Fibroblast of pulmonary artery (primary cell): ENCODE data around the gene SLC26A4.

Source experiments
- DNase-seq: peaks from one replicate; pipeline ENCODE4 v3.0.0-alpha.2; 2010; ENCODE audit warnings: low read depth
- H3K4me3 ChIP-seq: replicated peaks from 2 replicates; pipeline ENCODE4 v1.5.1; 2011; ENCODE audit warnings: low read depth, mild to moderate bottlenecking, control low read depth, low read length, moderate library complexity
- TF ChIP-seq, protein P1 (sequence below): IDR thresholded peaks from 2 replicates; pipeline ENCODE4 v1.5.1; 2011; ENCODE audit warnings: mild to moderate bottlenecking, control low read depth, low read length, inconsistent platforms; ENCODE audit errors: missing control alignments

Gene SLC26A4

DNA sequence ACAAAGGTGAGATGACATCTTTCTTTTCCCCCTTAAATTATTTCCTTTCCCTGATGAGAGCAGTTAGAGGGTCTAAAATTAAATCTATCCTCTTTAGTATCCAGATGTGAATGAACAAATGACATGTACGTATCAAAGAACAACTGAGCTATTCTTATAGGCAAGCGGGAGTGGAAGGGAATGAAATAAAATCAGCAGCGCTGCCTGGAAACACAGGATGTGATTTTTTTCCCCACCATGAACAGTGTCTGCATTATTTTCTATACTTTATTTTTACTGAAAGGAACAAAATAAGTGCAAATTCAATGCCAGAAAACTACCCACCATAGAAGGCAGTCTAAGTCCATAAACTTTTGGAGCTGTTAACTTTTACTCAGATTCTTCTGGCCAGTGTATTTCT, 40.6 kb downstream of the SLC26A4 start:
- H3K4me3 ChIP-seq, result no peak overlapping the region
- DNase-seq, result no peak
- TF ChIP-seq, protein P1, sequence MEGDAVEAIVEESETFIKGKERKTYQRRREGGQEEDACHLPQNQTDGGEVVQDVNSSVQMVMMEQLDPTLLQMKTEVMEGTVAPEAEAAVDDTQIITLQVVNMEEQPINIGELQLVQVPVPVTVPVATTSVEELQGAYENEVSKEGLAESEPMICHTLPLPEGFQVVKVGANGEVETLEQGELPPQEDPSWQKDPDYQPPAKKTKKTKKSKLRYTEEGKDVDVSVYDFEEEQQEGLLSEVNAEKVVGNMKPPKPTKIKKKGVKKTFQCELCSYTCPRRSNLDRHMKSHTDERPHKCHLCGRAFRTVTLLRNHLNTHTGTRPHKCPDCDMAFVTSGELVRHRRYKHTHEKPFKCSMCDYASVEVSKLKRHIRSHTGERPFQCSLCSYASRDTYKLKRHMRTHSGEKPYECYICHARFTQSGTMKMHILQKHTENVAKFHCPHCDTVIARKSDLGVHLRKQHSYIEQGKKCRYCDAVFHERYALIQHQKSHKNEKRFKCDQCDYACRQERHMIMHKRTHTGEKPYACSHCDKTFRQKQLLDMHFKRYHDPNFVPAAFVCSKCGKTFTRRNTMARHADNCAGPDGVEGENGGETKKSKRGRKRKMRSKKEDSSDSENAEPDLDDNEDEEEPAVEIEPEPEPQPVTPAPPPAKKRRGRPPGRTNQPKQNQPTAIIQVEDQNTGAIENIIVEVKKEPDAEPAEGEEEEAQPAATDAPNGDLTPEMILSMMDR, result no peak

DNA sequence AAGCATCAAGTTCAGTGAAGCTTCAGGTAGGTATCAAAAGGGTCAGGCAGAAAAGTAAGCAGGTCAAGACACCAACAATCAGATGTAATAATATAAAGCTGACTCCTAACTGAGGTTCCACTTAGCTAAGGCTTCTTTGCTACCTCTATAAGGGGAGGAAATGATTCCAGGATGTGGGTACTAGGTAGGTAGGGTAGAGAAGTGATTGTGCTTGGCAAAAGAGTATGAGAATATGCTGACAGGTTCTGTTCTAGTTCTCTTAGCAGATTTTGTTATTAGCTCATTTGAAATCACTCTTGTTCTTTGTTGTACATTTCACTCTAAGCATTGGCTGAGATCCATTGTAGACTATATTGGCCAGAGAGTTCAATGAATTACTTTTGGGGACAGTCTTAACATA, 42.6 kb downstream of the SLC26A4 start:
- no peak overlapping the region for H3K4me3 ChIP-seq
- DNase-seq, result no peak
- TF ChIP-seq, protein P1, result no peak

DNA sequence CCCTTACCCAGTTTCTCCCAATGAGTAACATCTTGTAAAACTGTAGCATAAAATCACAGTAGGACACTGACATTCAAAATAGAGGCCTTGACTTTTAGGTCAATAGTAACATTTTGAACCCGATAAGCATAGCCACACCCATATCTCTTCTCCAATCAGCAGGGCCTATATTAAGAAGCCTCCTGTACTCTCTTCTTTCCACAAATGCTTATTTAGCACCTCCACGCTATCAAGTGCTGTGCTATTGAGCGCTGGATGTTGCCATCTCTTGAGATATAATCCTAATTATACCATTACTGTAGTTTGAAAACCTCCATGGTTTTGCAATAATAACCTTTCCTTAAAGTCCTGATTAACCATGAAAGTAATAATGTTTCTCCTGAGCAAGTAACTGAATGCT, 43.2 kb downstream of the SLC26A4 start:
- TF ChIP-seq, protein P1, result no peak
- no peak for DNase-seq
- no peak overlapping the region for H3K4me3 ChIP-seq

DNA sequence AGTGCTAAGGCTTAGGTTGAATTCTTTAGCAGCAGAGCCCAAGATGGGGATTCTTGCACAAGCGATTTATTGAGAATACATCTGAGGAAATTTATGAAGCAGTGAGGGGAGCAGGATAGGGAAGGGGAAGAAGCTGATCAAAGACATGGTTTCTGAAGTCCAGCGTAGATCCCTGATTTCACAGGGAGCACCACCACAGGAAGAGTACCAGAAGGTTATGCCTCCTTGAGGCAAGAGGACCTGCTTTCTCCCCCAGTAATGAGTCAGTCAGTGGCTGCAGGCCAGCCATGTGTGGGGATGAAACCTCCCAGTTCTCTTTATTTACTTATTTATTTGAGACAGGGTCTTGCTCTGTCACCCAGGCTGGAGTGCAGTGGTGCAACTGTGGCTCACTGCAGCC, 48.3 kb downstream of the SLC26A4 start:
- no peak overlapping the region for H3K4me3 ChIP-seq
- no peak for DNase-seq
- TF ChIP-seq, protein P1, result no peak

DNA sequence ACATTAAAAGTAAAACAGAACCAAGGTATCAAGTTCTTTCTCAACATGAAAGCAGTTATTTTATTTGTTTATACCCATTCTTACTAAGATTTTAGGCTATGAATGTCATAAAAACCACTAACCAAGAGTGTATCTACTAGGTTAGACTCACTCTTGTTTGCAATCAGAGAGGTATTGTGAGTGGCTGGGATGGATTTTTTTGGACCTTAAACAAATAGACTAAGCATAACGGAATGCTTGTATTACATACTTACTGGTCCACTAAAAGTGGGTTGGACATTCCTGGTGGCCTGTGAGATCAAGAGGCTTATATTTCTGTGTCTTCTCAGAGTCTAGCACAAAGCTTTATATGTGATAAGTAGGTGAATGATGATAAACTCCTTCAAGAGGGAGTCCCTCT, 50.7 kb downstream of the SLC26A4 start:
- DNase-seq, result no peak
- TF ChIP-seq, protein P1, result no peak
- no peak overlapping the region for H3K4me3 ChIP-seq

DNA sequence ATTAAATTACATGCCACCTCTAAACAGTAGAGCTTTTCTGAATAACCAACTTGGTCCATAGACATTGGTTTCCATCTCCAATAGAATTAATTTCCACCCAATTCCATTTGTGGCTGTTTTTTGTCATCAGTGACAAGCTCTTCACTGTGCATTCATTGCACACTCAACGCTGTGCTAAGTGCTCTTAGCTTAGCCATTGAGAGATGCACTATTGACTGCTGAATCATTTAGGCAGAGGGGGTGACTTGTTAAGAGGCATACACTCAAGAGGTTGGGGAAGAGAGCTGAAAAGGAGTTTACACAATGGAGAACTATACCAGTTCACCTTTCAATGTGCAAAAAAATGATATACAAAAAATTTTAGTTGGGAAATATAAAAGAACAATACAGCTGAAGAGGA, 51.4 kb downstream of the SLC26A4 start:
- TF ChIP-seq, protein P1, result no peak
- DNase-seq, result no peak
- no peak overlapping the region for H3K4me3 ChIP-seq

DNA sequence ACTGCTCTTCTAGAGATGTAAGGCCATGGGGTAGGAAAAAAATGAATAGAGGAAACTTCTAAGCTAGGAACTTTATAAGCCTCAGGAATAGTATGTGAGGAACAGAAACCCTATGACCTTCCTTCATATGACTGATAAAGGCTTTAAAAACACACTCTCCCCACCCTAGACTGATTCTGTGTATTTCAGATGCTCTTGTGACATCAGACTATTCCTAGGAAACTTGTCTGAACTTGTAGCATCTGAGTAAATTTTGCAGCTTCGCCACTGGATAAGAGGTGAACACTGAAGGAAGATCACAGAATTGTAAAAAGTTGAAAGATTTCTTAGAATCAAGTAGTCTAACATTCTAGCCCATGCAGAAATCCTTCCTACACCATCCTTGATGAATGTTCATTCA, 52.3 kb downstream of the SLC26A4 start:
- TF ChIP-seq, protein P1, result no peak
- no peak for DNase-seq
- no peak overlapping the region for H3K4me3 ChIP-seq
